HG03060 (cell line): Measurements from ENCODE around the gene NACAD.

Experiments
- ATAC-seq: cut with Tn5 transposase; IDR thresholded peaks from one replicate; pipeline ENCODE4 v1.9.1; 2021; ENCODE audit warnings: low read depth, moderate number of reproducible peaks; ENCODE audit not compliant: unreplicated experiment

NACAD gene

DNA sequence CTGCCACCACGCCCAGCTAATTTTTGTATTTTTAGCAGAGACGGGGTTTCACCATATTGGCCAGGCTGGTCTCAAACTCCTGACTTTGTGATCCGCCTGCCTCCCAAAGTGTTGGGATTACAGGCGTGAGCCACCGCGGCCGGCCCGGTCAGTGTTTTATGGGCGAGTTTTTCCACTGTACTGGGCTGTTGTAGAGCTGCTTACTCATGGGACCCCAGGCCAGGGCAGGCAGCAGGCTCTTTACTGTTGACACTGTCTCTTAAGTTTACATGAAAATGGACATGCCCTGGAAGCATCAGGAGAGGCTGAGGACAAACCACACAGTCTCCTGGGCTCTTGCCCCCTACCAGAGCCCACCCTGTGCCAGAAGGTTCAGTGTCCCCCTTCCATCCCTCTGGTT, 11.2 kb downstream of the NACAD start:
- ATAC-seq = no peak

DNA sequence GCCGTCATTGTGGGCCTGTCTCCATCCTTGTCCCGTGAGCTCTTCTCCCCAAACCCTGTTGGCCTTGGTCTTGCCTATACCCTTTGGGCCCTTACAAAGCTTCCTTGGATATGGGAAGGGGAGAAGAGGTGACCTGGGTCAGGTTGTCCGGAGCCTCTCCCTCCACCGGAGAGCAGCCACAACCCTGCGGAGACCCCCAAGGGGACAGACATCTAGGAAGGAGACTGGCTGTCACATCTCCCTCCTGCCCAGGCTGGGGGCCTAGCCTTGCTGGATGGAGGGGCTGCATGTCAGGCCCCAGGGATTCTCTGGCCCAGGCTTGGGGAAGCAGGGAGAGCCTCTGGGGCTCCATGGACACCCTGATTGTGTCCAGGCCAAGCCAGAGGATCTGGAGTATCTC, 11.8 kb downstream of the NACAD start:
- ATAC-seq = no peak

DNA sequence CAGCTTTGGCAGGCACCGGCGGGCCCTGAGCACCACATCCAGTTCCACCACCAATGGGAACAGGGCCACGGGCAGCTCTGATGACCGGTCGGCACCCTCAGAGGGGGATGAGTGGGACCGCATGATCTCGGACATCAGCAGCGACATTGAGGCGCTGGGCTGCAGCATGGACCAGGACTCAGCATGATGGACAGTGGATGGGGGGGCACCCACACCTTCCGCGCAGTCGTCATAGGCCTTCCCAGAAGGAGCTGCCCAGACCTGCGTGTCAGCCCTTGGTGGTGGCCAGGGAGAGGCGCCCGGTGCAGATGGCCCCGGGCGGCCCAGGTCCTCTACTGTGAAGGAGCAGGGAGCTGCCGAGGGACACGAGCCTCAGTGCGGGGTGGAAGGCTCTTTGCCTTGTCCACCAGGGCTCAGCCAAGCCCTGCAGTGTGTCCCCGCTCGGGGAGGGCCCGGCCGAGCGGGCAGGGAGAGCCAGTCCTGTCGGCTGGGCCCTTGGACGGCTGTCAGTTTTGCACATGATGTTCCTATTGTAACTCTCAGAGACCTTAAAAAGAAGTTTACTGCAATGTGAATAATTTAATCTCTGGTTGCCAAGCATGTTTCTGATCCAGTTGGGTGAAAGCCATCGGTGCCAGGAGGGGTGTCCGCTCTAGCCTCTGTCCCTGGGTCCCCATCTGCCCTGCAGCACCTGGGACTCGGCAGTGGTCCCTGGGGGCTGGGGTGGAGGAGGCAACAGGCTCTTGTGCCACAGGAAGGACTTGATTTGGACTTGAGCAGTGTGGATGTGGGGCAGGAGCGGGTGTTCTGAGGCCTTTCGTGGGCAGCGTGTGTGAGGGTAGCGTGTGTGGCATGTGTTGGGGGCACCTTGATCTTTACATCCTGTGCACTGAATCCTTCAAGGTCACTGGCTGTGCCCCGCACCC, 12.6 kb downstream of the NACAD start:
- ATAC-seq = no peak

DNA sequence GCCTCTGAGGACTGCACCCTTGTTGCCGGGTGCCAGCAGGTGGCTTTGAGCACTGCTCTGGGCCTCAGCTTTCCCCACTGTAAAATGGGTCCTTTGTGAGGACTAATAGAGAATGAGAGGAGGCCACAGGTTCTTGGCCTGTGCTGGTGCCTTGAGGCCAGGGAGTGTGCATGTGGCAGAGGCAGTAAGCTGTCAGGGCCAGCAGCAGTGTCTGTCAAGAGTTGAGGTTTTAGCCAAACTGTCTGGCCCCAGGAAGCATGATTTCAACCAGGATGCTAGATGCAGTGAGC, 13.5 kb downstream of the NACAD start:
- no peak for ATAC-seq

DNA sequence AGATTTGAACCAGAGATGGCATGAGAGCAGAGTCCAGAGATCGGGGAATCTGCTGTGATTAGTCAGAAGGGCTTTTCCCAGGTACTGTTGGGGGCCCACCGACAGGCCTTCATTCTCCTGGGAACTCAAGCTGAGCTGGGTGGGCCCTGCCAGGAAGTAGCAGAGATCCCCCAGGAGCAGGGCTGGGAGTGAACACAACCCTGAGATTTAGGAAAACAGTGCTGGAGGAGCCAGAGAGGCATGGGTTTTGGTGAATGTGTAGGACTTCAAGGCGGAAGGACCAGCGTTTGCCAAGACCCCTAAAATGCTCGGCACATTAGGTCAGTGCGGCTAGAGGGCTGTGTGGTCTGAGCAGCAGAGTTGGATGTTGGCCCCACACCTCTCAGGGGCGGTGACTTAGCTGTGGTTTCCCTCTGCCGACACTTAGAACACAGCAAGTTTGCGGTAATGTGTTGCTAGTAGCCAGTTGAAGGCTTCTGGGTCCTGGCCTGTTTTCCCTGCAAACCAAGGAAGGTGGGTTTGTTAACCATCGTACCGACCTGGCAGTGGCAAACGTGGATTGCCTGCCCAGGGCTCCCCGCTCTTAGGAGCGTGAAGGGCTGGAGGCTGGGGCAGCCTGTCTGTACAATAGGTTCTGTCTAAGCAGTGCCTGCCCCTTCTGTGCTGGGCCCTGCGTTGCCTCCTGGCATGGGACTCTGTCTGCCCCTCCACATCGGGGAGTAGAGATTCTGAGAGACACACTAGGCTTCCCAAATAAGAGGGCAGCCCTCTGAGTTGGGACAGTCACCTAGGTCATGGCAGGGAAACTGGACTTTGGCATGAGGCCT, 14.0 kb downstream of the NACAD start:
- ATAC-seq = no peak

DNA sequence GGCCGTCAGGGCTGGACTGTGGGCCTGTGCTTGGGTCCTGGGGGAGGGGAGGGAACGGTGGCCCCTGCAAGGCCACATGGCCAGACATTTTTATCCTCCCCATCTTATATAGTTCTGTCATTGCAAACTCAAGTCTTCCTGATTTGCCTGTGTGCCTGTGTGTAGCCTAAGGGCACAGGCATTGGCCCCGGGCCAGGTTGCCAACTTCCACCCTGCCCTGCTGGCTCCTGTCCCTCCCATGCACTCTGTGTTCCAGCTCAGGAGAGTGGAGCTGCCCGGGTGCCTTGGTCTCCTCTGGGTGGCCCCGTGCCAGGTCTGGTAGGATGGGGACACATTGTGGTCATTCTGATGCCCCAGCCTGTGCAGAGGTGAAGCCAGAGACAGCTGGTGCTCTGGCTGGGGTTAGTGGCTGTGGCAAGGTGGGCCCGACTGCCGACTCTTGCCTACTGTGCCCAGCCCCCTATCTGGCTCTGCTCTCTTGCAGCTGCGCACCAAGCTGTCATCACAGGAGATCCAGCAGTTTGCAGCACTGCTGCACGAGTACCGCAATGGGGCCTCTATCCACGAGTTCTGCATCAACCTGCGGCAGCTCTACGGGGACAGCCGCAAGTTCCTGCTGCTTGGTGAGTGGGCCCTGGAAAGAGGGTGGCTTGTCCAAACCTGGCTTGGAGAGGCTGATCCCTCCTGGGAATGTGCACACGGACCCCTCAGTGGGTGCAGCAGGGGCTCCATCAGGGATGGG, 14.8 kb downstream of the NACAD start:
- no peak for ATAC-seq

DNA sequence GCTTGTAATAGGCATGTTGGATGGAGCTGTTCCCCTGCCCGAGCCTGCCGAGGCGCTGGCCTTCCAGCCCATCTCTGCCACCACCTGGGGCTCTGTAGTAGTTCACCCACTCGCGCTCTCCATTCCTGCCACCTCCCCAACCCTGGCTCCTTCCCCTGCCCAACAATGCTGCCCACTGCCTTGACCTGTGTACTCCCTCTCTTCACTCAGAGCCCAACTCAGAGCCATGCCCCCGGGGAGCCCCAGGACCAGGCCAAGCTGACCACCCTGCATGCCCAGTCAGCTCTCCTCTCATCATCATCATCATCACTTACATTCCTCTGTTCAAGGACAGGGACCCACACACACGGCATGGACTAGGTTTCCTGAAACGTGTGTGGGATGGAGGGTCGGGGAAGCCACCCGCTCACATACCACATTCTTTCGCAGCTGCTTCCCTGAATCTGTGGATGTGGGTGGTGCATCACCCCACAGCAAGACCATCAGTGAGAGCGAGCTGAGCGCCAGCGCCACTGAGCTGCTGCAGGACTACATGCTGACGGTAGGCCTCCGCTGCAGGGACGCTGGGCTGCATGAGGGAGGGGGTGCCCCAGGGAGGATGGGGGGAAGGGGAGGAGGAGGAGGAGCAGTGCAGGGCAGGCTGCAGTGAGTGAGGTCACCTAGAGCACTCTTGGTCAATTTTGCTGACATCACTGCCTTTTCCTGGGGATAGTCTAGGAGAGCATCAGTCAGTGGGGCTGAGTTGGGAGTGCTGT, 15.6 kb downstream of the NACAD start:
- no peak for ATAC-seq

DNA sequence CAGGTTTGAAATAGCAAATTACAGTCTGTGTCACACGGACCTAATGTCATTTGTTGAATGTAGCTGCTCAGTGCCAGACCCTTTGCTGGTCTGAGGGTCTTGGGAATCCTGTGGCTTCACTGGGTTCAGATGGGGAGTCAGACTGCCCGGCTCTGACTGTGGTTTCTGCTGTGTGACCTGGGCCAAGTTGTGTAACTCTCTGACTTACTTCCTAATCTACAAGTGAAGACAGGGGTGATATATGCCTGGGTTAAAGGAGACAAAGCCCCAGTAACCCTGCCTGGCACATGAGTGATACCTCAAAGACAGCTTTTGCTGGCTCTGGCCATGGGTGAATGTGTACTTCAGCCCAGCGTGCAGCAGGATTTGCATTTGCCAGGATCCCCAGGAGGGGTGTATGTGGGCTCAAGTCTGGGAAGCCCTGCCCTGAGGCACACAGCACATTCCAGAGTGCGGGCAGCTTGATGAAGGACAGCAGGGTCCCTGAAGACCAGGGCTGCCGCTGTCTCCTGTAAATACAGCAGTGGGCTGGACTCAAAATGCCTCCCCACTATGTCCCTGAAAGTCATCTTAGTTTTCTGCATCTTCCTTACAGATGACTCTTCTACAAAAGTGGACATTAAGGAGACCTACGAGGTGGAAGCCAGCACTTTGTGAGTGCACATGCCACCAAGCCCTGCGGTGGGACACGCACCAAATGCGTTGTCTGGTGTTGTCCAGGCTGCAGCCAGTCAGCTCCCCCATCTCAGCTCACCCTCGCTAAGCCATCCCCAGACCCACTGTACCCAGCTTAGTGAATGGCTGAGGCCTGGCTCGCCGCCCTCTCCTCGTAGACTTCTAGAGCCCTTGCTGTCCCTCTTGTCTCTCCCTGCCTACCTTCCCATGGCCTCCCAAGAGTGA, 16.4 kb downstream of the NACAD start:
- no peak for ATAC-seq

DNA sequence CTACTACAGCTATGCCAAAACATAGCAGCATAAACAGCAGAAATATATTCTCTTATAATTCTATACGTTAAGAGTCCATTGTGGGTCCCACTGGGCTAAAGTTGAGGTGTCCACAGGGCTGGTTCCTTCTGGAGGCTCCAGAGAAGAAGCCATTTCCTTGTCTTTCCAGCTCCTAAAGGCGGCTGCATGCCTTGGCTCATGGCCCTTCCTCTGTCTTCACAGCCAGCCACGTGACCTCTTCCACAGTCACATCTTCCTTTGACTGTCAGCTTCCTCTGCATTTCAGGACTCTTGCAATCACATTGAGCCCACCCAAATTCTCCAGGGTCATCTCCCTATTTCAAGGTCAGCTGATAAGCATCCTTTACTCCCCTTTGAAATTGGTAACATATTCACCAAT, 17.2 kb downstream of the NACAD start:
- no peak for ATAC-seq

DNA sequence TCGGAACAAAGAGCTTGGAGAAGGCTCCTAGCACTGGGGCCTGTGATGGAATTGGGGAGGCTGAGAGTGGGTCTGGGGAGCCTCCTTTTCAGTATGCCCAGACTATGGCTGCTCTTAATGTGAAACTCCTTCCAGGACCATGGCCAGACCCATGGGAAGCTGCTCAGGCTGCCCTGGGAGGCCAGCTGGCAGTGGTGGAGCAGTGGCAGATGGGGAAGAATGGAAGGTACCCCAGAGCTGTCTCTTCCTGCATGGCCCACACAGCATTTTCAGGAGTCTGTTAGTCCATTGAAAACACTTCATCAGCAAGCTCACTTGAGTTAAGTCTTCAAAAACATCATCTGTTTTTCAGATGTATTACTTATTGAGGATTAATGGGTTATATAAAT, 18.5 kb downstream of the NACAD start:
- no peak for ATAC-seq

DNA sequence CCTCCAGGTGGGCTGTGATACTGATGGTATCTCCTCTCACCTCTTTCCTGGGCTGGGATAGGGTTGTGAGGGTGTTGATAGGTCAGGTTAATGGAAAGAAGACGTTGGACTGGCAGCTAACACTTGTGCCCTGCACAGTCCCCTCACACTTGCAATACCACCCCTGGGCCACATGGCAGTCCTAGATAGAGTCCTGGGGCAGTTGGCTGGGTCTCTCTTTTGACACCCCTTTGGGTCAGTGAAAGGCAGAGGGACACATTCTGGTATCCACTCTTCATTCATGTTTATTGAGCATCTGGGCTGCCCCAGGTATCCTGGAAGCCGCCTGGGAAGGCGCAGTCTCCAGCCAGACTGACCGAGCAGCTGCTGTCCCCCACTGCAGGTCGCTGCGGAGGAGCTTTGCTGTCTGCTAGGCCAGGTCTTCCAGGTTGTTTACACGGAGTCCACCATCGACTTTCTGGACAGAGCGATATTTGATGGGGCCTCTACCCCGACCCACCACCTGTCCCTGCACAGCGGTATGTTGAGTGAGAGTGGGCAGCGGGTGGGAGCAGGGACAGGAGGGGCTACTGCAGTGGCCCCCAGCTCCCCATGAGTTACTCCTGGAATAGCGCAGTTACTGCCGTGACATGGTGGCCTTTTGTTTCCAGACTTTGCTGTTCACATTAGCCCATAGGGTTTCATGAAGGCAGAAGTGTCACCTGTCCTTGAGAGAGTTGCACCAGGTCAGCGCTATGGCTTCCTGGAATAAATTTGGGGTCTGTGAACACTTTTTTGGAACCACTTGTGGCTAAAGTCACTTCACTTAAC, 19.1 kb downstream of the NACAD start:
- ATAC-seq = no peak

DNA sequence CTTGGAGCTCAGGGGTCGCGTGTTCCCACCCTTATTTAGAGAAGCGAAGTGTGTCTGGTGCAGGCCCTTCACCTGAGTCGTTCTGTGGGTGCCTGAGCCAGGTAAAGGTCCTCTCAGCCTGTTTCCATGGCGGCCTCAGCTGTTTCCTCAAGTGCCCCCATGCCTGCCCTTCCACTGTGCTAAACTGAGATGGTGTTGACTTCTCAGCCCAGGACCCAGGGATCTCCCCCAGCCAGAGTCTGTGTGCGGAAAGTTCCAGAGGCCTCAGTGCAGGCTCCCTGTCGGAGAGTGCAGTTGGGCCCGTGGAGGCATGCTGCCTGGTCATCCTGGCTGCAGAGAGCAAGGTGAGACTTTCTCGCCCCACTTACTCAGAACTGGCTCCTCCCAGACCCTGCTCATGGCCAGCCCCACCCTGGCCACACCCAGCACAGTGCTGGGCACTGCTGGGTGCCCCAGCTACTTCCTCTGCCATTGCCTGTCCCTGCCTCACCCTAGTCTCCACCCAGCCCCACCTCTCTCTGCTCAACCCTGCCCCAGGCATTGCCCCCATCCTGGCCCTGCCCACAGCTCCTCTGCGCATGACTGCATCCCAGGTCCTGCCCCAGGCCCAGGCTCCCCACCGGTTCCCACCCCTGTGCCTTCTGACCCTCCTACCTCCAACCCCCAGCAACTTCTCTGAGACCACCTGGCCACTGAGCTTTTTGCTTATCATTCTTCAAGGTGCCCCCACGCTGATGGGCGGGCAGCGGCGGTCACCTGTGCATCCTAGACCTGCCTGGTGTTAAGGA, 20.3 kb downstream of the NACAD start:
- ATAC-seq = no peak

DNA sequence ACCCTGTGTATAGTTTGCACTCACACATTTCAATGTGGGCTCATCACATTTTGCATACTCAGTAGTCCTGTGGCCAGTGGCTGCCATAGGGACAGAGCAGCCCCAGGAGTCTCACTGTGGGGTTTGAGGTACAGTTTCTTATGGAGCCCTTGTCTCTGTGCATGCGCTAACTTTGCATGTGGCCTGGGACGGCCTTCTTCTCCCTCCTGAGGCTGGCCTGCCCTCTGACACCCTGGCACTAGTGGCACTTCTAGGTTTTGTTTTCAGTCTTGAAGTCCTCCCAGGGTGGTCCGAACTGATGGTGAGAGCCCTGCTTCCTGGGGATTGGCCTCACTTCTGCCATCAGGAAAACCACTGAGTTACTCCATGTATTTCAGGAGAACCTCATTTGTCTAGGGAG, 21.2 kb downstream of the NACAD start:
- ATAC-seq = no peak

DNA sequence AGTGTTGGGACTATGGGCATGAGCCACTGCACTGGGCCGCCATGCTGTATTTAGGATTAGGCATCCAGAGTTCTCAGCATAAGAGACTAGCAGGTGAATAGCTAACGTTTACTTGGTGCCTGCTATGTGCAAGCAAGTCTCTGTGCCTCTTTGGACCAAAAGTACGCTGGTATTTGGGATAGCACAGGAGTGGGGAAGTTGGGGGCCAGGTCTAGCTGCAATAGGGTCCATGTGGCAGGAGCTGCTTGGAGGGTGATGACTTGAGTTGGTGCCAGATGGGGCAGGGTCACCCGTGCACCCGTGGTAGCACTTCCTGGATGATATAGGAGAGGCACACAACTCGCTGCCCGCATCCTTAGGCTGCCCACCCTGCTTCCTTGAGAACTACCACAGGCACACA, 22.4 kb downstream of the NACAD start:
- ATAC-seq = no peak

DNA sequence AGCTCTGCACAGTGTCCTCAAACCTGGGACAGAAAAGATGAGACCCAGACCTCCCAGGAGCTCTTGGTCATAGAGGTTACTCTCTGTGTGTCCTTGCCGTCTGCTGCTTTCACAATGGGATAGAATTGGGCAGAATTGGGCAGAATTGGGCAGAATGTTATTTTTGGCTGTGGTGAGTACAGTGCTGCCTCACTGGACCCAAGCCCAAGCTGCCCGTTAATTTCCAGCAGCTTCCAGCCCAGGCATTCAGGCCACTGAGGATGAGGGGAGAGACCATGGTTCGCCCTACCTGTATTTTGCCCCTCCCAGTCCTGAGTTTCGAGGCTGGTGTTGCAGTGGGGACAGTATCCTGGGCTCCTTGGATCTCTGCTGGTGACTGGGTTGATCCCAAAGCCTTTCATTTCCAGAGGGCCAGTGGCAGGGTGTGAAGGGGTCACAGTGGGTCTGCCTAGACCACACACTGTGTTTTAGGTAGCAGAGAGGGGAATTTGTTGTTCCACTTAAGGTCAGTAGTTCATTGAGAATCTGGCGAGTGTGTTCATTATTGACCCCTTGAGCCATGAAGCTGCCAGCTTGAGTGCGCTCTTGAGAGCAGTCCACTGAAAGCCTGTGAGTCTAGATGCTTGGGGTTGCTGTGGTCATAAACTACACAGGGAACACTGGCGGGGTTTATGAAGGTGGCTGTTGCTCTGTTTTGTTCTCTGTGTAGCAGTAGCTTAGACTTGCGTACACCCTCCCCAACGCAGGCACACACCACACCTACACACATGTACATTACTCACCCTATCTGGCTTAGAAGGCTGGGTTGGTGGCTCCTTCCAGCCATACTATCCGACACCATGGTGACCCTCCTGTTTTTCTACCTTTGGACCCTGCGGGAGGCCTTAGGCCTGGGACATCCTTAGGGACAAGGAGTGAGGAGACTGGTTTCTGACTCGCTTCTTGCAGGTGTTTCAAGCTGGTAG, 23.5 kb downstream of the NACAD start:
- ATAC-seq = no peak

DNA sequence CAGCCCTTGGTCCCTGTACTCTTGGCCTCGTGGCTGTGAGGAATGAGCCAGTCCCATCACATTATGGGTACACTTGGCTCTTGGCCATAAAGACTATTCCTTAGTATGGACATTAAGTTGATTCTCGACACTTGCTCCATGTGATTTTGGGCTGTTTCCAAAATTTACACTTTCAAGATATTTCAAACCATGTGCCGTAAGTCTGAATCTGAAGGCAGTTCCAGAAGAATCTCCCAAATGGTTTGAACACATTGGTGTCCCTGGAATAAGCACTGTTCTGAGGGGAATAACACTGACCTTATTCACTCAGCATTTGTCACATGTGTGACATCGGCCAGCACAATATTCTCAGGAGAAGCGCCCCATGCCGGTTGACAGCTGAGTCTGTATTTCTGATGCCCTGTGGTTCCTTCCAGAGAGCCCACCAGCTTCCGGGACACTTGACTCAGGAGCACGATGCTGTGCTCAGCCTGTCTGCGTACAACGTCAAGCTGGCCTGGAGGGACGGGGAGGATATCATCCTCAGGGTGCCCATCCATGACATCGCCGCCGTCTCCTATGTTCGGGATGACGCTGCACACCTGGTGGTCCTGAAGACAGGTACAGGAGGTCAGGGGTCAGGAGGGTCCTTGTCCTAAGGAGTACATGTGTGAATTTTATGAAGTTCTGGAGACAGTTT, 24.6 kb downstream of the NACAD start:
- ATAC-seq = no peak
